Endothelial cell of umbilical vein (primary cell): ENCODE results near the gene EIF5B. TPM values are rescaled to one million over a fixed set of nuclear protein-coding genes. Genes with fewer than 3 reads are reported as not detected.
A peak's percentile ranks its signal among the peaks of the same experiment; 100 is the strongest.

Source experiments
- BruUV-seq: library from RNA; stranded (reverse); fragments of 400-500 nt; replicated peaks from 2 replicates; lab custom pipeline; 2021; lab: Mats Ljungman, UMichigan
- CTCF ChIA-PET: fragments of 300-600, 350-600 bp; sonication (Branson Sonifier 250); formaldehyde crosslinking; loops from one replicate; lab custom pipeline; 2021; ENCODE audit warnings: antibody characterized with exemption, inconsistent platforms; lab: Charles Lee
- POLR2A ChIA-PET: fragments of 300-600, 350-600 bp; sonication (Branson Sonifier 250); formaldehyde crosslinking; loops from one replicate; lab custom pipeline; 2021; ENCODE audit warnings: antibody characterized with exemption, inconsistent platforms; lab: Charles Lee
- DNase-seq: peaks from one replicate; pipeline ENCODE4 v3.0.0-alpha.2; 2011; ENCODE audit warnings: low read depth, low spot score
- FAIRE-seq: peaks from 2 replicates; lab custom pipeline; 2011; peaks lifted over from hg19 to GRCh38; lab: Jason Lieb, UNC
- H2AFZ ChIP-seq: 2 replicates; pipeline ENCODE4 v1.6.0; 2012; ENCODE audit warnings: low read depth, low read length, control low read depth, inconsistent platforms
- H3K27ac ChIP-seq: 2 replicates; pipeline ENCODE4 v1.5.1; 2011; ENCODE audit warnings: low read depth, mild to moderate bottlenecking, control low read depth, low read length, moderate library complexity; ENCODE audit not compliant: insufficient read depth
- H3K27me3 ChIP-seq, 2 experiments: 2 replicates each; pipeline versions ENCODE4 v1.6.0 to v1.6.1; 2011; ENCODE audit warnings: low read length in 2 of 2, mixed read lengths in 1 of 2; ENCODE audit not compliant: control insufficient read depth in 2 of 2, insufficient read depth in 2 of 2
- H3K36me3 ChIP-seq, 2 experiments: 2 replicates in 1 of 2; 3 replicates in 1 of 2; pipeline ENCODE4 v1.5.1; 2011; ENCODE audit warnings: low read length in 2 of 2, mild to moderate bottlenecking in 1 of 2, moderate library complexity in 1 of 2; ENCODE audit not compliant: control insufficient read depth in 2 of 2, insufficient read depth in 2 of 2; ENCODE audit errors: extremely low read depth in 1 of 2
- H3K4me1 ChIP-seq: 3 replicates; pipeline ENCODE4 v1.5.1; 2011; ENCODE audit warnings: mild to moderate bottlenecking, low read length; ENCODE audit not compliant: control insufficient read depth, insufficient read depth; ENCODE audit errors: extremely low read depth
- H3K4me2 ChIP-seq: 2 replicates; pipeline ENCODE4 v1.6.1; 2011; ENCODE audit warnings: low read length, control low read depth, mixed read lengths; ENCODE audit not compliant: insufficient read depth
- H3K4me3 ChIP-seq, 3 experiments: fragments of 200-600 bp in 1 of 3; sonication (generic), shearing (Covaris generic) in 1 of 3; replicated peaks in 1 of 3; 2 replicates each; pipeline ENCODE4 v1.5.1; 2011 to 2016; ENCODE audit warnings: control low read depth in 3 of 3, low read length in 3 of 3, mild to moderate bottlenecking in 2 of 3, inconsistent platforms in 1 of 3, low read depth in 1 of 3, moderate library complexity in 1 of 3; ENCODE audit not compliant: insufficient read depth in 1 of 3
- H3K79me2 ChIP-seq: 2 replicates; pipeline ENCODE4 v1.6.0; 2012; ENCODE audit warnings: low read length, inconsistent platforms; ENCODE audit not compliant: control insufficient read depth, insufficient read depth
- H3K9ac ChIP-seq: replicated peaks from 2 replicates; pipeline ENCODE3; 2011; ENCODE audit warnings: low read length, control low read depth; ENCODE audit not compliant: insufficient read depth; ENCODE audit errors: extremely low read depth
- H3K9me1 ChIP-seq: replicated peaks from 3 replicates; pipeline ENCODE4 v1.6.0; 2011; ENCODE audit warnings: mild to moderate bottlenecking, low read length; ENCODE audit not compliant: control insufficient read depth, insufficient read depth; ENCODE audit errors: extremely low read depth
- H3K9me3 ChIP-seq: replicated peaks from 2 replicates; pipeline ENCODE4 v1.5.1; 2012; ENCODE audit warnings: low read length, inconsistent platforms; ENCODE audit not compliant: control insufficient read depth, insufficient read depth
- H4K20me1 ChIP-seq: replicated peaks from 2 replicates; pipeline ENCODE3; 2011; ENCODE audit warnings: mild to moderate bottlenecking, low read length; ENCODE audit not compliant: control insufficient read depth, insufficient read depth; ENCODE audit errors: extremely low read depth
- CTCF ChIP-seq, 2 donors: IDR thresholded peaks; 1 replicate in 1 of 2; 2 replicates in 1 of 2; pipeline ENCODE4 v1.5.1; 2011; ENCODE audit warnings: low read length in 2 of 2, mild to moderate bottlenecking in 2 of 2, moderate library complexity in 2 of 2, control low read depth in 1 of 2, inconsistent platforms in 1 of 2, low read depth in 1 of 2; ENCODE audit not compliant: insufficient read depth in 1 of 2; ENCODE audit errors: extremely low read depth in 1 of 2
- EZH2 ChIP-seq: IDR thresholded peaks from 2 replicates; pipeline ENCODE4 v1.6.1; 2012; ENCODE audit warnings: borderline replicate concordance, low read depth, mild to moderate bottlenecking, moderate library complexity, low read length, inconsistent platforms; ENCODE audit not compliant: severe bottlenecking
- FOS ChIP-seq: IDR thresholded peaks from 2 replicates; pipeline ENCODE4 v1.6.1; 2011; ENCODE audit warnings: mild to moderate bottlenecking, low read length, moderate library complexity, borderline replicate concordance; ENCODE audit not compliant: insufficient read depth
- GATA2 ChIP-seq: IDR thresholded peaks from 2 replicates; pipeline ENCODE4 v1.7.0; 2011; ENCODE audit warnings: low read depth, mild to moderate bottlenecking, moderate library complexity, mixed read lengths, low read length; ENCODE audit not compliant: insufficient read length, insufficient read depth
- JUN ChIP-seq: IDR thresholded peaks from 2 replicates; pipeline ENCODE4 v1.6.1; 2011; ENCODE audit warnings: borderline replicate concordance, low read depth; ENCODE audit not compliant: insufficient read length, insufficient read depth
- MAX ChIP-seq: IDR thresholded peaks from 2 replicates; pipeline ENCODE4 v1.6.1; 2011; ENCODE audit not compliant: insufficient read depth, insufficient read length
- MYC ChIP-seq: IDR thresholded peaks from one replicate; pipeline ENCODE4 v1.6.1; 2011; ENCODE audit warnings: mild to moderate bottlenecking, low read depth, low read length
- POLR2A ChIP-seq: IDR thresholded peaks from 2 replicates; pipeline ENCODE4 v1.6.1; 2012; ENCODE audit warnings: low read depth, mild to moderate bottlenecking, control low read depth, low read length
- POLR2AphosphoS5 ChIP-seq: IDR thresholded peaks from 2 replicates; pipeline ENCODE4 v1.6.1; 2012; ENCODE audit warnings: low read depth, mild to moderate bottlenecking, control low read depth, low read length, moderate library complexity; ENCODE audit not compliant: insufficient read depth
- dilution Hi-C: fragments of 300-500 bp; cut with MboI; formaldehyde crosslinking; loops from one replicate; pipeline ENCODE4 v1.15.0; 2019; ENCODE audit warnings: low sequenced_read_pairs; ENCODE audit not compliant: extremely low pct_ligation_motif_present
- intact Hi-C: fragments of 100-400 bp; cut with micrococcal nuclease; formaldehyde crosslinking; loops from one replicate; pipeline ENCODE4 v1.10.0; 2022
- polyA plus RNA-seq, 4 experiments: library from polyadenylated mRNA; depleted of rRNA in 3 of 4; stranded (reverse) in 3 of 4; unstranded in 1 of 4; fragments of >200 nt; gene quantifications; 2 replicates each; pipeline versions ENCODE4 v1.2.1 to v1.2.3, GENCODE V29; 2011 to 2012; ENCODE audit warnings: missing spikeins in 1 of 4
- total RNA-seq: library from RNA; stranded (reverse); gene quantifications from 2 replicates; pipeline ENCODE4 v1.2.3, GENCODE V29; 2021

Gene EIF5B
- total and polyA plus RNA-seq, 2 donors (not counting 3 experiments of a cell fraction or from before 2014, with no cell fraction given), result 10.1 to 54.5 TPM

GRCh38 chr2:99425022-99425421 lies 87.8 kb downstream of the EIF5B start:
- Histone ChIP-seq H2AFZ (no peak overlapping the region), H3K4me3 (no peak overlapping the region), H3K9ac (no peak overlapping the region), H4K20me1 (no peaks in the 10 kb centered on the region), H3K27me3 (no peaks in the 10 kb centered on the region), H3K36me3 (peaks cover 13 to 40% of the 10 kb centered on the region in 2 experiments), H3K9me3 (no peaks in the 10 kb centered on the region), H3K4me2 (no peak overlapping the region), H3K79me2 (peaks cover 15% of the 10 kb centered on the region), H3K27ac (peak overlapping the region; percentile 48), H3K4me1 (peaks cover 16% of the 10 kb centered on the region), H3K9me1 (no peaks in the 10 kb centered on the region)
- POLR2A ChIA-PET, result no interaction called here
- TF ChIP-seq MYC, result no peak
- TF ChIP-seq FOS, result peak; percentile 37
- intact Hi-C loops (no loop called here), dilution Hi-C loops (no loop called here)
- FAIRE-seq (peak; percentile 12), DNase-seq (peak; percentile 85)
- no TSS peak for BruUV-seq
- CTCF ChIA-PET, result interaction anchor here (1.5 kb wide), 1 partner anchor 11 kb away, joined by 3 read pairs; no protein-coding TSS in a partner anchor

GRCh38 chr2:99430614-99431291 lies 93.6 kb downstream of the EIF5B start:
- Histone ChIP-seq H3K4me2 (no peak overlapping the region), H3K9ac (no peak overlapping the region), H3K36me3 (peaks cover 6 to 12% of the 10 kb centered on the region in 2 experiments), H3K9me1 (no peaks in the 10 kb centered on the region), H2AFZ (no peak overlapping the region), H3K79me2 (peaks cover 15% of the 10 kb centered on the region), H4K20me1 (peaks cover 2% of the 10 kb centered on the region), H3K9me3 (no peaks in the 10 kb centered on the region), H3K27me3 (no peaks in the 10 kb centered on the region), H3K27ac (no peak overlapping the region), H3K4me3 (no peak overlapping the region), H3K4me1 (no peaks in the 10 kb centered on the region)
- FAIRE-seq (no peak), DNase-seq (no peak)
- ChIA-PET CTCF (interaction anchor here (1.2 to 1.4 kb wide), 2 partner anchors 8 to 10 kb away, joined by 3 to 4 read pairs; no protein-coding TSS in a partner anchor), POLR2A (no interaction called here)
- BruUV-seq, result no TSS peak
- TF ChIP-seq FOS (no peak), POLR2A (no peak), POLR2AphosphoS5 (no peak), MYC (no peak), MAX (no peak), JUN (no peak), CTCF (IDR thresholded peaks at IDR 0.05; ENCODE audit: extremely low read depth in 1 of 2, insufficient read depth in 1 of 2, low read depth in 1 of 2, low read length in 2 of 2) (no peak), EZH2 (no peak), GATA2 (no peak)
- dilution Hi-C loops, result no loop called here
- intact Hi-C loops, result no loop called here
